ENCODE measurements around the gene WDR20. TPM values are rescaled to one million over a fixed set of nuclear protein-coding genes. Genes with fewer than 3 reads are reported as not detected.

WDR20 gene
- total RNA-seq, 1 donor from 2014 or later = 42.3 TPM

GRCh38 chr14:102223682-102224081 lies 84.0 kb downstream of the WDR20 start:
- ChIA-PET POLR2A (interaction anchor here (0.8 kb wide), 1 partner anchor 134 kb away, joined by 4 read pairs; no protein-coding TSS in a partner anchor), CTCF (no interaction called here)
- DNase-seq (no peak), ATAC-seq (ENCODE audit: low read depth) (no peak)
- H3K36me3 Mint-ChIP-seq (ENCODE audit: low read depth) = peaks cover 9% of the 10 kb centered on the region
- intact Hi-C loops (cut with micrococcal nuclease) = loop anchor here (5.0 kb wide), 2 partner anchors 94 to 136 kb away; partner anchors contain the start of genes HSP90AA1 and ZNF839
- no peaks in the 10 kb centered on the region for H3K27me3 Mint-ChIP-seq
- H3K4me3 Mint-ChIP-seq = no peak overlapping the region
- H3K27ac Mint-ChIP-seq = no peak overlapping the region
- H3K4me1 Mint-ChIP-seq = peaks cover 17% of the 10 kb centered on the region
- no peak for TF ChIP-seq CTCF (IDR thresholded peaks at IDR 0.05)
- no peaks in the 10 kb centered on the region for H3K9me3 Mint-ChIP-seq

GRCh38 chr14:102225386-102225785 lies 85.7 kb downstream of the WDR20 start:
- peaks cover 9% of the 10 kb centered on the region for H3K36me3 Mint-ChIP-seq (ENCODE audit: low read depth)
- no peak for ATAC-seq (ENCODE audit: low read depth)
- H3K27ac Mint-ChIP-seq = no peak overlapping the region
- no peaks in the 10 kb centered on the region for H3K27me3 Mint-ChIP-seq
- POLR2A ChIA-PET = no interaction called here
- no peak overlapping the region for H3K4me3 Mint-ChIP-seq
- DNase-seq = no peak
- CTCF ChIA-PET = no interaction called here
- H3K4me1 Mint-ChIP-seq = peaks cover 4% of the 10 kb centered on the region
- H3K9me3 Mint-ChIP-seq = no peaks in the 10 kb centered on the region
- TF ChIP-seq CTCF (IDR thresholded peaks at IDR 0.05) = no peak
- intact Hi-C loops (cut with micrococcal nuclease) = no loop called here

GRCh38 chr14:102225936-102226335 lies 86.2 kb downstream of the WDR20 start:
- Mint-ChIP-seq H3K27me3 (no peaks in the 10 kb centered on the region), H3K36me3 (ENCODE audit: low read depth) (peaks cover 6% of the 10 kb centered on the region), H3K4me1 (peaks cover under 1% of the 10 kb centered on the region), H3K4me3 (no peak overlapping the region), H3K27ac (no peak overlapping the region), H3K9me3 (no peaks in the 10 kb centered on the region)
- POLR2A ChIA-PET = no interaction called here
- intact Hi-C loops (cut with micrococcal nuclease) = no loop called here
- ATAC-seq (ENCODE audit: low read depth) (no peak), DNase-seq (no peak)
- CTCF ChIA-PET = interaction anchor here (1.0 kb wide), 1 partner anchor 12 kb away, joined by 3 read pairs; no protein-coding TSS in a partner anchor
- no peak for TF ChIP-seq CTCF (IDR thresholded peaks at IDR 0.05)

DNA sequence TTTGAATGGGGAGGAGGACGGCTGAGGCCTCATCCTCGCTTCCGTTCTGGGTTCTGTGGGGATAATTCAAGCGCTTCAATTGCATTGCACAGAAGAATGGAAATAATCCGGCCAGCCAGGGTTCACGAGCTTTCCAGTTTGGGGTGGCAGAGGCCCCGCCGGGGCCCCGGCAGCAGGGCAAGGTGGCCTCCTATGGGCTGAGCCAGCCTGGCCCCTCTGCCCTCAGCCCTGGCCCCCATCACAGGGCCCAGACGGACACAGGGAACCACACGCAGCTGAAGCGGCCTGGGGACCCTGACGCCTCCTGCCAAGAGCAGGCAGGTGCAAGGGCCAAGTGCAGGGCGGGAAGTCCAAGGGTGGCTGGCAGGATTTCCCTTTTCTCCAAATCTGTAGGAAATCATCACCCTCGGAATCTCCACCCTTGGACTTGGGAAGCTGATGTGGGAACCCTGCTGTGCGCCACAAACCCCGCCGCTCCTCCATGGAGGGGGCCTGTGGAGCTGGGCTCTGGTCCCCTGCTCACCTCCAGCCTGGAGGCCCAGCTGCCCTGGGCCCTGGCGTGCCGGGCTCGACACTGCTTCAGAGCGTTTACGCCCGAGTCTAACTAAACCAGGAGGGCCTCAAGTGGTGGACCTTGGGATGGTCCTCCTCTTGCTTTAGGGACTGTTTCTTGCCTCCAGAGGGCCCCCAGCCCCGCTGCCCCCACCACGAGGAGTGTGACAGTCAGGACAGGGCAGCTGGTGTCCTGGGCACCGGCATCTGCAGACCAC lies 86.8 kb downstream of the WDR20 start:
- Mint-ChIP-seq H3K36me3 (ENCODE audit: low read depth) (peaks cover 6% of the 10 kb centered on the region), H3K4me1 (no peaks in the 10 kb centered on the region), H3K27me3 (no peaks in the 10 kb centered on the region), H3K9me3 (no peaks in the 10 kb centered on the region), H3K4me3 (no peak overlapping the region), H3K27ac (no peak overlapping the region)
- POLR2A ChIA-PET = no interaction called here
- ATAC-seq (ENCODE audit: low read depth) = no peak
- no peak for TF ChIP-seq CTCF (IDR thresholded peaks at IDR 0.05)
- CTCF ChIA-PET = interaction anchor here (1.0 kb wide), 1 partner anchor 11 kb away, joined by 3 read pairs; no protein-coding TSS in a partner anchor
- intact Hi-C loops (cut with micrococcal nuclease) = no loop called here
- DNase-seq = no peak

- TF ChIP-seq CTCF (IDR thresholded peaks at IDR 0.05) = no peak
- no peaks in the 10 kb centered on the region for H3K4me1 Mint-ChIP-seq
- H3K27me3 Mint-ChIP-seq = no peaks in the 10 kb centered on the region
- intact Hi-C loops (cut with micrococcal nuclease) = no loop called here
- no peak for ATAC-seq (ENCODE audit: low read depth)
- POLR2A ChIA-PET = no interaction called here
- H3K27ac Mint-ChIP-seq = no peak overlapping the region
- H3K36me3 Mint-ChIP-seq (ENCODE audit: low read depth) = peaks cover 3% of the 10 kb centered on the region
- CTCF ChIA-PET = interaction anchor here (1.0 kb wide), 1 partner anchor 10 kb away, joined by 3 read pairs; no protein-coding TSS in a partner anchor
- no peak for DNase-seq
- no peaks in the 10 kb centered on the region for H3K9me3 Mint-ChIP-seq
- no peak overlapping the region for H3K4me3 Mint-ChIP-seq
Measured at GRCh38 chr14:102227184-102227964, 87.7 kb downstream of the WDR20 start.
